Immature natural killer cell (primary cell): ENCODE measurements around the gene RERG. TPM values are rescaled to one million over a fixed set of nuclear protein-coding genes. Genes with fewer than 3 reads are reported as not detected.
"Not testable (repeated sequence)": the region's sequence is repeated elsewhere in the genome, so short reads cannot be mapped to it uniquely, and the experiment has no call there.

Experiments
- DNase-seq, 3 donors: peaks; one replicate each; pipeline ENCODE4 v3.0.0; 2022; ENCODE audit warnings: mixed read lengths in 1 of 3
- H3K27ac Mint-ChIP-seq, 6 donors: one replicate each; pipeline ENCODE4 v1.8.0; 2020; ENCODE audit warnings: mixed read lengths in 6 of 6, mild to moderate bottlenecking in 5 of 6, inconsistent platforms in 4 of 6, moderate library complexity in 3 of 6
- H3K27me3 Mint-ChIP-seq, 3 donors: one replicate each; pipeline ENCODE4 v1.8.0; 2020 to 2021; ENCODE audit warnings: low read depth in 3 of 3, mild to moderate bottlenecking in 3 of 3, mixed read lengths in 3 of 3, moderate library complexity in 3 of 3, inconsistent platforms in 1 of 3
- H3K36me3 Mint-ChIP-seq, 3 donors: one replicate each; pipeline ENCODE4 v1.8.0; 2020; ENCODE audit warnings: mixed read lengths in 3 of 3, inconsistent platforms in 2 of 3, mild to moderate bottlenecking in 2 of 3
- H3K4me1 Mint-ChIP-seq, 2 donors: one replicate each; pipeline ENCODE4 v1.8.0; 2020; ENCODE audit warnings: inconsistent platforms in 2 of 2, mild to moderate bottlenecking in 2 of 2, mixed read lengths in 2 of 2, moderate library complexity in 1 of 2
- H3K4me3 Mint-ChIP-seq, 5 donors: one replicate each; pipeline ENCODE4 v1.8.0; 2020; ENCODE audit warnings: mild to moderate bottlenecking in 5 of 5, mixed read lengths in 5 of 5, inconsistent platforms in 3 of 5, moderate library complexity in 3 of 5
- H3K9me3 Mint-ChIP-seq, 6 donors: one replicate each; pipeline ENCODE4 v1.8.0; 2020; ENCODE audit warnings: mild to moderate bottlenecking in 6 of 6, mixed read lengths in 6 of 6, inconsistent platforms in 4 of 6, moderate library complexity in 3 of 6
- polyA plus RNA-seq, 3 donors: library from polyadenylated mRNA; unstranded; fragments of 300-500 nt; fragmentation: Illumina TruSeq; gene quantifications; one replicate each; pipeline ENCODE4 v1.2.3, GENCODE V29; 2021

Gene RERG
- polyA plus RNA-seq, 3 donors from 2014 or later: not detected

DNA sequence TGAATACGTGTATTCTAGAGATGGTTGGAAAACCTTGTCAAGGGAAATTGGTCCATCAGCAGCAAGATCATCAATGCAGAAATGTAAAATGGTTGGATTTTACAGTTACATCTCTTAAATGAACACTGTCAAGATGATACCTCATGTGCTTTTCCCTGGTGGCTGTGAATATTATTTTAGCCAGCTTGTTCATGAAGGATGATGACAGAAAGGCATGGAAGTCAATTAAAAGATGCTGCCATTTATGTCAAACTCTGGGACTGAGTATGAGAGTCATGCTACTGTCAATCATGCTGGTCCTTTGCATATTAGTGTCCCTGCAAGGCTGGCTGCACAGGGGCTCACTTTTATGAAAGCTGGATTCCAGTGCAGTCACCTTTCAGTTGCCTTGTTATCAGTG lies 10.3 kb upstream of the RERG start:
- Mint-ChIP-seq H3K27ac (no peak overlapping the region), H3K9me3 (peaks cover 0 to 2% (median 0%) of the 10 kb centered on the region in 6 donors), H3K4me1 (no peaks in the 10 kb centered on the region), H3K36me3 (no peaks in the 10 kb centered on the region), H3K4me3 (no peak overlapping the region), H3K27me3 (peaks cover 2 to 8% (median 7%) of the 10 kb centered on the region in 3 donors)
- no peak for DNase-seq

DNA sequence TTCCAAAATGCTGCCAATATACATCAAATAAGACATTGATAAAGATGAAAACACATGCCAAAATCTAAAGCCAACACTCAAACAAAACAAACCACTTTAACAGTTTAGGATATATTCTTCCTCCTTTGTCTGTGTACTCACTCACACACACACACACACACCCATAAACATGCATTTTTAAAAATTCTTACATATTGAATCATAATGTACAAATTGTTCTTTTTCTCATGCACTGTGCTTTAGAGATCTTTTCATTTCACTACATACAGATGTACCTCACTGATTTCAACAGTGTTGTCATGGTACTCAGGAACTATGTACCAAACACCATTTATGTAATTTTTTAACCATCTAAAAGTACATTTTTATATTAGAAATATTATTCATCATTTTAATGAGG lies 9.5 kb upstream of the RERG start:
- Mint-ChIP-seq H3K4me3 (no peak overlapping the region), H3K9me3 (peaks cover 0 to 2% (median 0%) of the 10 kb centered on the region in 6 donors), H3K4me1 (no peaks in the 10 kb centered on the region), H3K27ac (no peak overlapping the region), H3K27me3 (peaks cover 2 to 8% (median 8%) of the 10 kb centered on the region in 3 donors), H3K36me3 (no peaks in the 10 kb centered on the region)
- DNase-seq: no peak

DNA sequence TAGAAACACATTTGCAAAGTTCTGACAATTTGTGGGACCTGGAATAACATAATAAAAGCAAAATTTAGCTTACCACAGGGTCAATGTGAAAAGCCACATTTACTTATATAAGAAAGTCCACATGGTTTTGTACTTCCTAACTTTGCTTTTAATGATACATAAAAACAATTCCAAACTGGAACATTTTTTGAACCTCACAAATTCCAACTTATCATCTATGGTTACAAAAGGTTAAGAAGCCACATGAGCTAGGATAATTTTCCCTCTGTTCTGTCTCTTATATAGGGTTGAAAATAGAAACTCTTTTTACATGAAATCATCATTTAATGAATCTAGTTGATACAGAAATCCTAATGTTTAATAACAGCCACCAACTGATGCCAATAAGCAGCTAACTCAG lies 8.9 kb upstream of the RERG start:
- no peak for DNase-seq
- H3K4me1 Mint-ChIP-seq: no peaks in the 10 kb centered on the region
- peaks cover 2 to 10% (median 9%) of the 10 kb centered on the region in 3 donors for H3K27me3 Mint-ChIP-seq
- H3K36me3 Mint-ChIP-seq: no peaks in the 10 kb centered on the region
- H3K9me3 Mint-ChIP-seq: peaks cover 0 to 2% (median 0%) of the 10 kb centered on the region in 6 donors
- no peak overlapping the region for H3K4me3 Mint-ChIP-seq
- no peak overlapping the region for H3K27ac Mint-ChIP-seq

DNA sequence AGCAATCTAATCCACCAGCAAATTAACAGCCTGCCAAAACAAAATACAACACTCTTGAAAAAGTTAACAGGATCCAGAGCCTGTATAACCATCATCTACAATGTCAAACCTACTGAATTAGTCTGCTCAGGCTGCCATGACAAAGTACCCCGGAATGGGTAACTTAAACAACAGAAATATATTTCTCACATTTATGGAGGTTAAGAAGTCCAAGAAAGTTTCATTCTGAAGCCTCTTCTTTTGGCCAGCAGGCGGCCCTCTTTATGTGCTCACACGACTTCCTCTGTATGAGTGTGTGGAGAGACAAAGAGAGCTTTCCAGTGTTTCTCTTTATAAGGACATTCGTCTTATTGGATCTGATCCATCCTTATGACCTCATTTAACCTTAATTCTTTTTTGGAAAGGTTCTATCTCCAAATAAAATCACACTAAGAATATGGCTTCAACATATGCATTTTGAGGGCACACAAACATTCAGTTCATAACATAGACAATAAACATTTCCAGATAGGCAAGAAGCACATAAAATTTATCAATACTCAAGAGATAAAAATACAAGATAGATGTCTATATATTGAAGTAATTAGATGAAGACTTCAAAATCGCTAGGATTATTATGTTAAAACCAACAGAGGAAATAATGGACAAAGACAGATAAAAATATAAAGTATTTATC lies 5.9 kb upstream of the RERG start:
- Mint-ChIP-seq H3K27me3 (peaks cover 6 to 16% (median 7%) of the 10 kb centered on the region in 3 donors), H3K9me3 (no peaks in the 10 kb centered on the region), H3K27ac (no peak overlapping the region), H3K4me1 (peaks cover 1 to 4% of the 10 kb centered on the region in 2 donors), H3K4me3 (no peak overlapping the region), H3K36me3 (no peaks in the 10 kb centered on the region)
- DNase-seq: peak in 1 of 3 donors; percentile 1

DNA sequence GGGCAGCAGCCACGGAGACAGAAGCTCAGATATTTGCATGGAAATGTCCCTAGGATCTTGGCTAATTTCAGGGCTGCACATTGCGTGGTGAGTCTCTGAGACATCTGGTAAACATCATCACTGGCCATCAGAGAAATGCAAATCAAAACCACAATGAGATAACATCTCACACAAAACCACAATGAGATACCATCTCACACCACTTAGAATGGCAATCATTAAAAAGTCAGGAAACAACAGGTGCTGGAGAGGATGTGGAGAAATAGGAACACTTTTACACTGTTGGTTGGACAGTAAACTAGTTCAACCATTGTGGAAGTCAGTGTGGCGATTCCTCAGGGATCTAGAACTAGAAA lies 4.6 kb upstream of the RERG start:
- Mint-ChIP-seq H3K4me1 (peaks cover 10 to 14% of the 10 kb centered on the region in 2 donors), H3K27me3 (peaks cover 6 to 19% (median 7%) of the 10 kb centered on the region in 3 donors)
- not testable (repeated sequence) for H3K27ac Mint-ChIP-seq, H3K4me3 Mint-ChIP-seq, DNase-seq, H3K36me3 Mint-ChIP-seq, H3K9me3 Mint-ChIP-seq

DNA sequence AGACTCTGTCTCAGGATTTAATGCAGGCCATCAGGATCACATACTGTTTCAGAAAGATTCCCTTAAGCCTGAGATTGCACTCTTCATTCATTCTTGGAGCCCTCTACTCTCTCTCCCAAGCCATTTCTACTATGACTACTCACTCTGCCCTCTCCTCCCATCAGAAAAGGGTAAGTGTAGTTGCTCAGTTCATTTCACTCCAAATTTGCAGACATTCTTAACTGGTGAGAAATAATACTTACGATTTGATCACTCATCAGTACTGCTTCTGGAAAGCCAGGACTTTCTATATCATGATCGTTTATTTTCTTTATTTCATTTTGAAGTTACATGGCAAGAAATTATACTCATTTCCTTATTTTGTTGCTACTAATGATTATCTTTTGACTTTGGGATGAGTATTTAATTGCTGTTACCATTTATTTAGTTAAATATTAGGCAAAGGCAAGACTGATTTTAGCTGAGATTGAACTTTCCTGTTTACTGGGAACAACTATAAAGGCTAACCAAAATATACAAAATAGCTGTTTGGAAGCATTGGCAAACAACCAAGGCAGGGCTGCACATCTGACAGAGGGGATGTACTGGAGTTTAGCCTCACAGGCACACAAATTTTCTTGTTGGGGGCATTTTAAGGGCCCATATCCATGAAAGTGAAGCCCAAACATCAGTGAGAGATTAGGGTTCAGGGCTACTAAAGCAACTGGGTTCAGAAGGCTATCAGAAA lies 4.1 kb upstream of the RERG start:
- Mint-ChIP-seq H3K27me3 (peaks cover 6 to 22% (median 7%) of the 10 kb centered on the region in 3 donors), H3K36me3 (no peaks in the 10 kb centered on the region), H3K27ac (no peak overlapping the region), H3K4me3 (no peak overlapping the region), H3K4me1 (peaks cover 12 to 16% of the 10 kb centered on the region in 2 donors), H3K9me3 (no peaks in the 10 kb centered on the region)
- no peak for DNase-seq

DNA sequence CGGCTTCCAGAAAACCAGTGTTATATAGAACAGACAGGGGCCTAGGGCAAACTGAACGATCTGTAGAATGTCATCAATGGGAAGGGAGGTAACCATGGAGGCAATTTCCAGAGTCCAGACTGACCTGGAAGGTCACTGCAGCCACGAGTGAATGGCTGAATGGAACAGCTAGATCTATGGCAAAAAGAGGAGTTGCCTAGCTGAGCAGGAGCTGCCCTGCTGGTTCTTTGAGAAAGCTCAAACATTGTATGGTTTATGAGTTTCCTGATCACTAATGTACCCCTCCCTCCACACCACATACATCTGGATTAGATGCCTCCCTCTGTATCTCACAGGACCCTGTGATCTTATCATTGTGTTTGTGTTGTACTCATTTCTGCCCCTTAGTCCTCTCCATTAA lies 1.0 kb upstream of the RERG start:
- H3K4me3 Mint-ChIP-seq: peak overlapping the region in 1 of 5 donors; percentile 52
- H3K9me3 Mint-ChIP-seq: peaks cover 0 to 3% (median 0%) of the 10 kb centered on the region in 6 donors
- DNase-seq: no peak
- H3K27ac Mint-ChIP-seq: no peak overlapping the region
- no peaks in the 10 kb centered on the region for H3K36me3 Mint-ChIP-seq
- H3K4me1 Mint-ChIP-seq: peaks cover 12 to 16% of the 10 kb centered on the region in 2 donors
- peaks cover 6 to 25% (median 7%) of the 10 kb centered on the region in 3 donors for H3K27me3 Mint-ChIP-seq

DNA sequence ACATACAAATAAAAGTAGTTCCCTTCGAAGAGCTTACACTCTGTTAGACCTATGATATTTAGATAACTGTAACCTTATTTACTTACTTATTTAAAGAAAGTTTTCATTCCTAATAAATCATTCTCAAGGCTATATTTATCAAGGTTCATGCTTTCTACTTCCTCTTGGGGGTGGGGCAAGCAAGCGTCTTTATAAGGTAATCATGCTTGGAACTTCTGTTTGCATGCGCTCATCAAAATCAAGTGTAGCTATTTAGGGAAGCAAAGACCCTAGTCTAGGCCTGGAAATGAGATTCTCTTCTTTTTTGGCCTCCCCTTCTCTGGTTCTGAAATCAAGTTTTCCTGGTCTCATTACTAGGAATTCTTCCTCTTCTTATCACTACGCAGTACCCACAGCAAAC lies 766 bp downstream of the RERG start:
- H3K9me3 Mint-ChIP-seq: peaks cover 0 to 3% (median 0%) of the 10 kb centered on the region in 6 donors
- H3K4me3 Mint-ChIP-seq: peak overlapping the region in 1 of 5 donors; percentile 65
- H3K27ac Mint-ChIP-seq: no peak overlapping the region
- H3K27me3 Mint-ChIP-seq: peaks cover 6 to 22% (median 7%) of the 10 kb centered on the region in 3 donors
- peaks cover 12 to 16% of the 10 kb centered on the region in 2 donors for H3K4me1 Mint-ChIP-seq
- no peak for DNase-seq
- no peaks in the 10 kb centered on the region for H3K36me3 Mint-ChIP-seq

DNA sequence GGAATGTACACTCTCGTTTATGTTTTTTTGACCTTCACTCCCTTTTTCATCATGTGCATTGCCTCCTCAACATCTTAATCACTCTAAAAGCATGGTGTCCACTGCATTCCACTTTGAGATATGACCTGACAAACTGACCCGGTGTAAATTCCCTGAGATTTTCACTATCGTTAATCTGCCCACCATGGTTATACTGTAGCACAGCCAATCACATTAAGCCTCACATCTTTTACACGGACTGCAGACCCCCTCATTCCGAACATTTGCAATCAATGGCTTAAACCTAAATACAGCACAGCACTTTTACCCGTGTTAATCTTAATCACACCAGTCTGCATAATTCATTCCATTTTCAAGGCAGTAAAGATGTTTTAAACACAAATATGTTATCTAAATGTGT lies 2.4 kb downstream of the RERG start:
- Mint-ChIP-seq H3K27me3 (peaks cover 2 to 22% (median 7%) of the 10 kb centered on the region in 3 donors), H3K9me3 (peaks cover 0 to 3% (median 0%) of the 10 kb centered on the region in 6 donors), H3K27ac (no peak overlapping the region), H3K4me1 (peaks cover 12 to 16% of the 10 kb centered on the region in 2 donors), H3K36me3 (no peaks in the 10 kb centered on the region), H3K4me3 (no peak overlapping the region)
- DNase-seq: no peak

DNA sequence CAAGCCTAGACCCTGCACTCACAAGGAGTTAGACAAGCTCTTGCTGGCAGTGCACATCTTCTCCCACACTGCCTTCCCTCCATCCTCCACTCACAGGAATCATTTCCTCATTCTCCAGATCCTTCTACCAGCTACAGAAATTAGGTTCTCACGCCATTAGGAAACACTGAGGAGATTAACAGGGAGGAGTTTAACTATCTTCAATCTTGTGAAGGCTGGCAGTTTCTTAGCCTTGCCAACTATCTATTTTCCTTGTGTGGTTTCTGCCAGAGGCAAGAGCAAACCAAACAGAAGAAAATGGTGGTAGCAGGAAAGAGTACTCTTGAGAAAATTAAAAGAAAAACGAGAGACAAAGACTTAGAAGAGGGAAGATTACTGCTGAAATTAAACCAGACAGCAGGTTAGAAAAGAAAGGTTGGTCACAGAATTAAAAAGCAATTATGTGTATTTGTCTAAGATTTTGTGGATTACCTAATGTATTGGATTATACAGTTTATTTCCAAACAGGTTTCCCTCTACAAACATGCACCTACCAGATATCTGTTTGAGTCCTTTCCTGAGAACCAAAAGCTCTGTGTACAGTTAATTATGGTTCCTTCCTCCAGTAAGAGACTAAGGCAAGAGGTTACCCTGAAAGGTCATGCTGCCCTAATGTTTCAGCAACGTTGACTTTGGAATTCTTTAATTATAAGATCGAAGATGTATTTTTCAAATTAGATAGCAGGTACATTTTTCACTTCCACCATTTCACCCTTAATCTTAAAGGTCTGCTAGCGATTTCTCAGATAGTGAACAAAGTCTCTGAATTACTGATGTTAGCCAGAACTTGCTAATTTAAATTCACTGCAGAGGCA lies 5.0 kb downstream of the RERG start:
- peaks cover 0 to 10% (median 2%) of the 10 kb centered on the region in 3 donors for H3K27me3 Mint-ChIP-seq
- peaks cover 5 to 6% of the 10 kb centered on the region in 2 donors for H3K4me1 Mint-ChIP-seq
- H3K36me3 Mint-ChIP-seq: no peaks in the 10 kb centered on the region
- H3K27ac Mint-ChIP-seq: no peak overlapping the region
- peaks cover 0 to 3% (median 0%) of the 10 kb centered on the region in 6 donors for H3K9me3 Mint-ChIP-seq
- DNase-seq: no peak
- no peak overlapping the region for H3K4me3 Mint-ChIP-seq

DNA sequence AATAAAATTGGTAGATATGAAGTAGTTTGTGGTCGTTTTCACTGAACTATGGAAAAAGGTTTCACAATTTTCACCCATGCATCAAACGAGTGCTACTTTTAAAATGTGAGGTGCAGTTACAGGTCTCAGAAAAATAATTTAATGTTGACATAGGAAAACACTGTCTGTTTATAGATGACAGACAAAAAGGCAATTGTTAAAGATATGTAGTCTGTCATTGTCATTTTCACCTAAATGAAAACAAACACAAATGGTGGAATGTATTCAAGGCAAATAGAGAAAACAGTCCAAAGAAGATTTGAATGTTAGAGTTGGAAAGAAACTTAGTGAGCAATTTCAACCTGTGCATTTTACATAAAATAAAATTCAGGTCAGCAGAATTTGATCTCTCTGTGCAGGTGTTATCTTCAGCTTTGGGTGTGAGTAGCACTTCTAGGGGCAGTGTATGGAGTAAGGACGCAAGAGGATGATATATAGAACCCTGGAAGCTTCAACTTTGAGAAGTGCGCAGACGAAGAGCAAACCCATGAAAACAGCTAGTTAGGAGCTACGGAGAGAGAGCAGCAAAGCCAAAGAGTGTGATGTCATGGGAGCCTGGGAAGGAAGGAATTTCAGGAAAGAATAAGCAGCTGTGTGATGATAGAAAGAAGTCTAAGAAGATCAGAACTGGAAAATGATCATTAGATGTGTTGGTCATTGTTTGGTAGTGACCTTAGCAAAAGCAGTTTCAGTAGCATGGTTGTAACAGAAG lies 6.2 kb downstream of the RERG start:
- Mint-ChIP-seq H3K4me3 (no peak overlapping the region), H3K27me3 (peaks cover 0 to 6% (median 2%) of the 10 kb centered on the region in 3 donors)

DNA sequence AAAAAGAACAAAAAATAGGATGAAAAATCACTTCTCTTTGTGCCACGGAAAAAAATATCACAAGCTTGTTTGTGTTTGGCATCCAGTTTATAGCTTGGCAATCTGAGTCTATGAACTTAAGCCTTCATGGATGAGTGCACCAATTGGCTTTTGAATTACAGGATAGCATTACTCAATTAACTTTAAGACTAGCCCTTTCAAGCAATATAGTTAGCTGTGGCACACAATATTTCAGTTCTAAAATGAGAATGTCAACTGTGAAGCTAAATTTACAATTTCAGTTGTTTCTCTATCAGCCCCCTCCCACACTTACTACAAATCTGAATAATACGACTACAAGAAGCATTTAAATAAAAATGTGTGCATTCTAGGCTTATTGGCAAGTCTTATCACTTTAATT lies 8.3 kb downstream of the RERG start:
- H3K36me3 Mint-ChIP-seq: no peaks in the 10 kb centered on the region
- no peaks in the 10 kb centered on the region for H3K27me3 Mint-ChIP-seq
- peaks cover 0 to 3% (median 0%) of the 10 kb centered on the region in 6 donors for H3K9me3 Mint-ChIP-seq
- no peak overlapping the region for H3K4me3 Mint-ChIP-seq
- no peak for DNase-seq
- H3K4me1 Mint-ChIP-seq: no peaks in the 10 kb centered on the region
- no peak overlapping the region for H3K27ac Mint-ChIP-seq

More for the DNA sequence above, 6.2 kb downstream of the RERG start:
- no peak for DNase-seq
- peaks cover 0 to 3% (median 0%) of the 10 kb centered on the region in 6 donors for H3K9me3 Mint-ChIP-seq
- no peaks in the 10 kb centered on the region for H3K36me3 Mint-ChIP-seq
- H3K27ac Mint-ChIP-seq: no peak overlapping the region
- no peaks in the 10 kb centered on the region for H3K4me1 Mint-ChIP-seq

DNA sequence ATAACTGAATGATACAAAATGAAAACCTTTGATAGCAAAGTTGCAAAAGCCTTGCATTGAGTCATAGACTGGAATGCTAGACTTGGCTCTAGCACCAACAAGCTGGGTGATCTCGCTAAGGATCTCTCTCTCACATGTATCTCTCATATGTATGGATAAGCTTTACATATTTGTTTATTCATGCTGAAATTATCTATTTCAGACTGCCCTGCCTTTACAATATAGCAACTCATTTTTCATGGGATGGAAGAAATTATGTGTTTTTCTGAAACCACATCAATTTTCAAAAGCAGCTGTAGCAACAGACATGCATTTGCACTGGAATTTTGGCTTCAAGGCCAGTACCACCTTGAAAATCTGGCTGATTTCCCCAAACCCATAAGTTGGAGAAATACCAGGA lies 11.4 kb downstream of the RERG start:
- Mint-ChIP-seq H3K36me3 (no peaks in the 10 kb centered on the region), H3K4me1 (no peaks in the 10 kb centered on the region), H3K27ac (no peak overlapping the region), H3K4me3 (no peak overlapping the region), H3K9me3 (peaks cover 0 to 3% (median 0%) of the 10 kb centered on the region in 6 donors), H3K27me3 (peaks cover 2 to 3% (median 2%) of the 10 kb centered on the region in 3 donors)
- DNase-seq: no peak
